ENCODE measurements around the gene JPT2.

- TF ChIP-seq POLR2A (IDR thresholded peaks at IDR 0.05) (no peak), CTCF (IDR thresholded peaks at IDR 0.05 in 8 of 11, conservative IDR thresholded peaks at IDR 0.05 in 3 of 11) (no peak)
Observed at GRCh38 chr16:1651094-1651973, 26.7 kb upstream of the JPT2 start.
